Stomach (tissue), 4 donors: ENCODE results near the gene RAB2B.

Experiments used
- EP300 ChIP-seq: sonication (generic); formaldehyde crosslinking; IDR thresholded peaks from one replicate; pipeline ENCODE4 v1.6.1; 2017; ENCODE audit warnings: antibody characterized with exemption
- POLR2A ChIP-seq, 4 donors: fragments of 450-650 bp; IDR thresholded peaks; one replicate each; pipeline ENCODE4 v1.6.1; 2016; ENCODE audit warnings: antibody characterized with exemption in 4 of 4, control low read depth in 2 of 4, mild to moderate bottlenecking in 1 of 4, moderate library complexity in 1 of 4
- POLR2AphosphoS5 ChIP-seq, 3 donors: sonication (generic); formaldehyde crosslinking; IDR thresholded peaks; one replicate each; pipeline ENCODE4 v1.6.1; 2016; ENCODE audit warnings: antibody characterized with exemption in 3 of 3
- TF ChIP-seq, protein P1 (sequence below), 7 experiments: fragments of 450-650 bp in 4 of 7; fragments of 200-600 bp in 3 of 7; sonication (generic) in 3 of 7; IDR thresholded peaks; one replicate each; pipeline ENCODE4 v1.5.1; 2016 to 2019; ENCODE audit warnings: antibody characterized with exemption in 7 of 7, control low read depth in 2 of 7, mild to moderate bottlenecking in 1 of 7

DNA sequence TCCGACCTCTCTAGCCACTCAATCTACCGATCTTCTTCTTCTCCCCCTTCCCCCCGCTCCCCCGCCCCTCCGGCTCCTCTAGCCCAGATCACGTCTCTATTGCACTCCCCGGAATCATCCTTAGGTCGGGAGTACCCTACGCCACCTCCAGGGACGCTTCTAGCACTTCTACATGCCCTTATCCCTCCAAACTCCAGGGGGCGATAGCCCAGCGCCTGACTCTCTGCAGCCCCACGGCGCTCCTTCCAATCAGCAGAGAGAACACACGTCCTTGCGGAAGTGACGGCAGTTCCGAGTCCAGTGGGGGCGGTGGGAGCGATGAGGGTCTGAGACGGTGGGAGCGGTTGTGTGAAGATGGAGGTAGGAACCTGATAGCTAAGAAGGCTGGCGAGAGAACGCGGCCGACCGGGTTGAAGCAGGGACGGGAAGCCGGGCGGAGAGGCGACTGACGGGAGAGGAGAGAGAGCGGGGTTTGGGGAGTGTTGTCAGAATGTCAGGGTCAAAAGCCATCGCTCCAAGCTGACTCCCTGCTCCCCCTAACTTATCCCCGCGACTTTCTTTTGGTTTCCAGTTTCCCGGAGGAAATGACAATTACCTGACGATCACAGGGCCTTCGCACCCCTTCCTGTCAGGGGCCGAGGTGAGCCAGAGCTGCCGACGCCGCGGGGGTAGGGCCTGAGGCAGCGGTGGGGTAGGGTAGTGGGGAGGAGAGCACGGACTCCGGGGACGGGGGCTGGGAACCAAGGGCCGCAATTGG, at the start of gene RAB2B, which contains the start of gene TOX4:
- TF ChIP-seq, protein P1, sequence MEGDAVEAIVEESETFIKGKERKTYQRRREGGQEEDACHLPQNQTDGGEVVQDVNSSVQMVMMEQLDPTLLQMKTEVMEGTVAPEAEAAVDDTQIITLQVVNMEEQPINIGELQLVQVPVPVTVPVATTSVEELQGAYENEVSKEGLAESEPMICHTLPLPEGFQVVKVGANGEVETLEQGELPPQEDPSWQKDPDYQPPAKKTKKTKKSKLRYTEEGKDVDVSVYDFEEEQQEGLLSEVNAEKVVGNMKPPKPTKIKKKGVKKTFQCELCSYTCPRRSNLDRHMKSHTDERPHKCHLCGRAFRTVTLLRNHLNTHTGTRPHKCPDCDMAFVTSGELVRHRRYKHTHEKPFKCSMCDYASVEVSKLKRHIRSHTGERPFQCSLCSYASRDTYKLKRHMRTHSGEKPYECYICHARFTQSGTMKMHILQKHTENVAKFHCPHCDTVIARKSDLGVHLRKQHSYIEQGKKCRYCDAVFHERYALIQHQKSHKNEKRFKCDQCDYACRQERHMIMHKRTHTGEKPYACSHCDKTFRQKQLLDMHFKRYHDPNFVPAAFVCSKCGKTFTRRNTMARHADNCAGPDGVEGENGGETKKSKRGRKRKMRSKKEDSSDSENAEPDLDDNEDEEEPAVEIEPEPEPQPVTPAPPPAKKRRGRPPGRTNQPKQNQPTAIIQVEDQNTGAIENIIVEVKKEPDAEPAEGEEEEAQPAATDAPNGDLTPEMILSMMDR (IDR thresholded peaks at IDR 0.05), result peak in 5 of 7 experiments; percentile 92 to 100 (median 96)
- TF ChIP-seq POLR2AphosphoS5 (IDR thresholded peaks at IDR 0.05) (peak; percentile 90 to 95 (median 93)), POLR2A (IDR thresholded peaks at IDR 0.05) (peak in 1 of 4 donors; percentile 27), EP300 (no peak)
